K562 (cell line): ENCODE measurements around the gene DYNC1H1. TPM values are rescaled to one million over a fixed set of nuclear protein-coding genes. Genes with fewer than 3 reads are reported as not detected.
A peak's percentile ranks its signal among the peaks of the same experiment; 100 is the strongest.

Source experiments
- ARNT ChIP-seq, 2 experiments: fragments of 450-650 bp; IDR thresholded peaks; 2 replicates each; pipeline ENCODE4 v1.6.1; 2016; ENCODE audit warnings: mild to moderate bottlenecking in 1 of 2
- BDP1 ChIP-seq: IDR thresholded peaks from 3 replicates; pipeline ENCODE4 v1.6.1; 2011; ENCODE audit not compliant: insufficient read length, insufficient read depth
- CBFB ChIP-seq: sonication (generic); formaldehyde crosslinking; IDR thresholded peaks from 2 replicates; pipeline ENCODE4 v1.4.0; 2020; ENCODE audit warnings: mild to moderate bottlenecking, missing genetic modification reagents
- GABPB2 ChIP-seq: fragments of 250-450 bp; sonication (Bioruptor Pico); conservative IDR thresholded peaks from 2 replicates; pipeline ENCODE4 v1.5.1; 2021; ENCODE audit warnings: mild to moderate bottlenecking
- HMGXB4 ChIP-seq: sonication (generic); formaldehyde crosslinking; IDR thresholded peaks from 2 replicates; pipeline ENCODE4 v1.8.1; 2023; ENCODE audit warnings: mild to moderate bottlenecking, missing genetic modification reagents
- MAFG ChIP-seq: fragments of 450-650 bp; conservative IDR thresholded peaks from 2 replicates; pipeline ENCODE4 v1.6.1; 2016; ENCODE audit warnings: missing genetic modification characterization, missing compliant biosample characterization
- MED1 ChIP-seq: sonication (generic); formaldehyde crosslinking; IDR thresholded peaks from 2 replicates; pipeline ENCODE4 v1.8.1; 2023; ENCODE audit warnings: missing genetic modification reagents, borderline replicate concordance
- MLX ChIP-seq, 2 experiments: fragments of 450-650 bp in 1 of 2; sonication (generic) in 1 of 2; formaldehyde crosslinking; conservative IDR thresholded peaks; 2 replicates each; pipeline versions ENCODE4 v1.4.0 to v1.8.1; 2020 to 2022; ENCODE audit warnings: mild to moderate bottlenecking in 1 of 2, missing genetic modification reagents in 1 of 2
- MTA3 ChIP-seq: fragments of 450-650 bp; formaldehyde crosslinking; IDR thresholded peaks from 2 replicates; pipeline ENCODE4 v1.6.1; 2017; ENCODE audit warnings: mild to moderate bottlenecking, borderline replicate concordance
- MYBL2 ChIP-seq, 2 experiments: fragments of 450-650 bp in 1 of 2; sonication (generic) in 1 of 2; formaldehyde crosslinking in 1 of 2; IDR thresholded peaks; 2 replicates each; pipeline versions ENCODE4 v1.6.1 to v1.8.1; 2017 to 2022; ENCODE audit warnings: borderline replicate concordance in 1 of 2, inconsistent platforms in 1 of 2, low read depth in 1 of 2, mild to moderate bottlenecking in 1 of 2, missing genetic modification reagents in 1 of 2, moderate library complexity in 1 of 2
- NR2C2 ChIP-seq, 2 experiments: fragments of 200-800 bp in 1 of 2; sonication (Bioruptor generic) in 1 of 2; sonication (generic) in 1 of 2; formaldehyde crosslinking in 1 of 2; IDR thresholded peaks; 2 replicates each; pipeline versions ENCODE4 v1.6.1 to v1.8.0; 2016 to 2022; ENCODE audit warnings: mild to moderate bottlenecking in 1 of 2, missing compliant biosample characterization in 1 of 2, missing genetic modification characterization in 1 of 2, missing genetic modification reagents in 1 of 2
- NR2F6 ChIP-seq: fragments of 450-650 bp; formaldehyde crosslinking; IDR thresholded peaks from 2 replicates; pipeline ENCODE4 v1.4.0; 2020; ENCODE audit warnings: mild to moderate bottlenecking
- NUFIP1 ChIP-seq: fragments of 450-650 bp; IDR thresholded peaks from 2 replicates; pipeline ENCODE4 v1.6.1; 2018; ENCODE audit not compliant: partially characterized antibody
- SAP30 ChIP-seq: fragments of 200-600 bp; sonication (generic); IDR thresholded peaks from 2 replicates; pipeline ENCODE4 v1.6.1; 2012; ENCODE audit warnings: borderline replicate concordance, low read depth, mild to moderate bottlenecking, moderate library complexity, low read length, control low read depth, inconsistent platforms; ENCODE audit not compliant: insufficient read depth, poor library complexity, severe bottlenecking
- SNIP1 ChIP-seq: fragments of 450-650 bp; IDR thresholded peaks from 2 replicates; pipeline ENCODE4 v1.7.1; 2017; ENCODE audit warnings: low read depth, mild to moderate bottlenecking
- STAG1 ChIP-seq: sonication (generic); formaldehyde crosslinking; IDR thresholded peaks from 2 replicates; pipeline ENCODE4 v1.5.0; 2020; ENCODE audit warnings: missing genetic modification reagents, borderline replicate concordance
- TCF15 ChIP-seq: fragments of 250-450 bp; sonication (Bioruptor Pico); IDR thresholded peaks from 2 replicates; pipeline ENCODE4 v1.8.0; 2022; ENCODE audit warnings: moderate library complexity, mild to moderate bottlenecking, inconsistent platforms
- USF2 ChIP-seq: sonication (generic); formaldehyde crosslinking; IDR thresholded peaks from 2 replicates; pipeline ENCODE4 v1.5.0; 2020; ENCODE audit warnings: missing genetic modification reagents
- YBX1 ChIP-seq: fragments of 450-650 bp; IDR thresholded peaks from 2 replicates; pipeline ENCODE4 v1.7.1; 2016; ENCODE audit warnings: mild to moderate bottlenecking
- ZFP1 ChIP-seq: fragments of 450-650 bp; formaldehyde crosslinking; IDR thresholded peaks from 2 replicates; pipeline ENCODE4 v1.4.0; 2020; ENCODE audit warnings: mild to moderate bottlenecking, mixed read lengths
- ZFP36 ChIP-seq: fragments of 150-350 bp; IDR thresholded peaks from 2 replicates; pipeline ENCODE4 v1.6.1; 2018; ENCODE audit warnings: low read length, low read depth; ENCODE audit not compliant: partially characterized antibody
- ZNF76 ChIP-seq: fragments of 250-450 bp; sonication (Bioruptor Pico); IDR thresholded peaks from 2 replicates; pipeline ENCODE4 v1.4.0; 2020; ENCODE audit warnings: mild to moderate bottlenecking, moderate library complexity, borderline replicate concordance
- ZSCAN29 ChIP-seq: fragments of 450-650 bp; IDR thresholded peaks from 2 replicates; pipeline ENCODE4 v1.6.1; 2017
- polyA plus RNA-seq, 8 experiments: library from polyadenylated mRNA; depleted of rRNA in 4 of 8; stranded (reverse) in 5 of 8; unstranded in 3 of 8; fragments of >200 nt; fragmentation: Nextera tagmentation in 2 of 8; fragmentation: Illumina TruSeq in 1 of 8; extraction: Ambion mirVana in 2 of 8; extraction: Trizol in 1 of 8; gene quantifications; 2 replicates each; pipeline versions ENCODE4 v1.2.1 to v1.2.3, GENCODE V29; 2011 to 2014; ENCODE audit warnings: inconsistent platforms in 1 of 8, missing spikeins in 1 of 8
- total RNA-seq, 7 experiments: library from RNA; depleted of rRNA in 6 of 7; stranded (reverse); fragments of >200 nt in 6 of 7; fragmentation: Illumina TruSeq in 2 of 7; extraction: Trizol in 2 of 7; gene quantifications; 2 replicates each; pipeline versions ENCODE4 v1.2.1 to v1.2.3, GENCODE V29; 2011 to 2021; ENCODE audit warnings: low replicate concordance in 1 of 7

DYNC1H1 gene
- total and polyA plus RNA-seq, 9 of the 15 experiments (the other 6 are each of a cell fraction or from before 2014, with no cell fraction given) = 31.9 to 335 (median 115) TPM

GRCh38 chr14:102088012-102088792 lies 123.8 kb downstream of the DYNC1H1 start (continued):
- TF ChIP-seq MLX (CRISPR knock-in tag; conservative IDR thresholded peaks at IDR 0.05) (no peak), SAP30 (no peak), MAFG (no peak), NR2C2 (CRISPR knock-in tag; IDR thresholded peaks at IDR 0.05) (no peak), NR2C2 (tag; IDR thresholded peaks at IDR 0.05) (no peak), YBX1 (no peak), CBFB (CRISPR knock-in tag) (no peak), MYBL2 (IDR thresholded peaks at IDR 0.05; ENCODE audit: low read depth) (no peak), MYBL2 (CRISPR knock-in tag; IDR thresholded peaks at IDR 0.05; ENCODE audit: borderline replicate concordance) (no peak), SNIP1 (peak; percentile 77), TCF15 (CRISPR knock-in tag) (no peak), USF2 (CRISPR knock-in tag) (no peak), NUFIP1 (no peak), HMGXB4 (CRISPR knock-in tag) (no peak), ZSCAN29 (no peak), ZFP36 (no peak), STAG1 (CRISPR knock-in tag) (no peak), NR2F6 (CRISPR knock-in tag) (no peak), MTA3 (no peak), BDP1 (no peak), ZNF76 (CRISPR knock-in tag) (no peak), MED1 (CRISPR knock-in tag) (no peak), ARNT (IDR thresholded peaks at IDR 0.05) (no peak), GABPB2 (CRISPR knock-in tag) (no peak), ZFP1 (CRISPR knock-in tag) (no peak)
